Activated gamma-delta T cell treated with Interleukin-2 at 50 U/mL for 16 hours (primary cell): ENCODE data around the gene CCDC179.

Experiments used
- DNase-seq: peaks from one replicate; pipeline ENCODE4 v3.0.0-alpha.2; 2020

Gene CCDC179

DNA sequence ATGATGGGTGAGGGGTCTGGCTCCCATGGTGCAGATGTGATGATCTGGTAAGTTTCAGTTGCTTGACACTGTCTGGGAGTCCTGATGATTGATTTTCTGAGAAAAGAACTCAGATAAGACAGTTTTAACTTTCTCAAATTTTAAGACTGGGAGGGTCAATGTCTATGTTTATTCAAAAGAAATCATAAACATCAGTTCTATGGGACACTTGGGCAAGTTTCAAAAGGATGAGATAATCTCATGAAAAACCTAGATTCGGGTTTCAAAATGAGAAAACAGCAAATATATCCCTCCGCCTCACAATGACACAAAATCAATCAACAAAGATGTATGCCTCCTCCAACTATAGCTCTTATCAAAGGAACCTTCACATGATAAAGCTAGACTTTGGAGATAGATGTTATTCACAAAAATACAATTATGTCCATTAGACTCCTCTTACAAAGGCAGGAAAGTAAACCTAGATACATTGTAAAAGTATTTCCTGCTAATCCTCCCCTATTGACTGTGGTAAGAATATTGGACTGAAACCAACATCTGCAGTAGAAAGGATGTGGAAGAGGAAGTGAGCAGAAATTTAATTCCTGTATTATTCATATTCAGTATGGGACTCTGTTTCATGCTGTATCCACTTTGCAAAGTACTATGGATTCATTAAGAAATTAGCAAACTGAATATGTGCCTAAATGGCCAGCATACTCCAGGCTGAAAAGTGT is 52.3 kb downstream of the CCDC179 start:
- no peak for DNase-seq

DNA sequence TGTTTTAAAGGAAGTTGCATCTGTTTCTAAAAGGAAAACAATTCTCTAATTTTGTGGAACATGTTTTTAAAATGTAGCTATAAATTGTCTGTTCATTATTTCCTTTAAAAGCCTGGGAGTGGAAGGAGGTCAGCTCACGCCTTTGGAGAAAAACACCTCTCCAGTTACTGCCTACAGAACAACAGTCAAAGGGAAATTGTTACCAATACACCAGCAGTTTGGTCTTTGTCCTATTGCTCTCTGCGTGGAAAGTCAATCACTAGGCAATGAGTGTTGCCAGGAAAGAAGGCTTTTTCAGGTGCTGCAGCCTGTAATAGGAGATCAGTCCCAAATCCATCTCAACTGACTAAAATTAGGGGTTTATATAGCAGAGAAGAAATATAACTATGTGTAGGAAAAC is 52.9 kb downstream of the CCDC179 start:
- no peak for DNase-seq

DNA sequence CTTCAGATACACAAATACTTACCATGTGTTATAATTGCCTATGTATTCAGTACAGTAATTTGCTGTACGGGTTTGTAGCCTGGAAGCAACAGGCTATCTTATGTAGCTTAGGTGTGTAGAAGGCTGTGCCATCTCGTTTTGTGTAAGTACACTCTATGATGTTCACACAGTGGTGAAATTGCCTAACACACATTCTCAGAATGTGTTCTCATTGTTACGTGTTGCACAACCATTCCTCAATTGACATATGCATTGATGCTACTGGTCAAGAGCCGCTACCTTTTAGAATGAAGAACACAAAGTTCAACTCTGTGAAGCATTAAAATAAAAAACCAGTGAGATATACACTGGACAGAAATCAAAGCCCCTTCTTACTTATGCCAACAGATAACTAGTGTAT is 57.4 kb downstream of the CCDC179 start:
- no peak for DNase-seq

DNA sequence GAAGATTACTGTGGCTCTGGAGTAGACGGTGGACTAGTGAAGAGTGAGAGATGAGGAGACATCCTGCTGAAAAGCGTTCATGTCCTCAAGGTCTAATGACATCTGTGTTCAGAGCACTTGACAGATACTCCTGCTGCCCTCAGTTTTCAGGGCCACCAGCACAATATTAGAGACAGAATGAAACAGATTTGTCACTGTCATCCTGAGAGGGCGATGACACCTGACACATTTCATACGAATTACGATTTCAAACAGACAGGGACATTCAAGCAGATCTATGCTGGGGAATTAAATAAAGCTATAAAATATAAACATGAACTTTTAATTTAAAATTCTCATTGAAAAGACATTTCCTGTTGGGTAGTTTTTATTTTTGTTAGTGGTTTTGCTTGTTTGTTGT is 59.8 kb downstream of the CCDC179 start:
- DNase-seq = no peak

DNA sequence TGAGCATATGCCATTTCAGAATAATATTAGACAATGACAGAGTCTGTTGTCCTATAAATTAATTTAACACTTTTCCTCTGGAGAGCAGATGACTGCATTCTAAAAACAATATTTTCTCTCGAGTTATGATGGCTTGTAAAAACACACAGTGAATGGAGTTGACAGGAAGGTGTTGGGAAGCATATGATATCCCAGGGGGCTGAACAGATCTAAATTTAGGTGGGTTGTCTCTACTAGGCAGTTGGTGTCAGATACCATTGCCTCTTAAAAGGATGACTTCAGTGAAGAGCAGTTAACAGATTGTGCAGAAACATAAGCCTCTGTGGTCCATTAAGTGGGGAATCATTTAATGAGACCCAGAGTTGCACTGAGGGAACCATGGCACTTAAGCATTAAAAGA is 61.4 kb downstream of the CCDC179 start:
- DNase-seq = no peak

DNA sequence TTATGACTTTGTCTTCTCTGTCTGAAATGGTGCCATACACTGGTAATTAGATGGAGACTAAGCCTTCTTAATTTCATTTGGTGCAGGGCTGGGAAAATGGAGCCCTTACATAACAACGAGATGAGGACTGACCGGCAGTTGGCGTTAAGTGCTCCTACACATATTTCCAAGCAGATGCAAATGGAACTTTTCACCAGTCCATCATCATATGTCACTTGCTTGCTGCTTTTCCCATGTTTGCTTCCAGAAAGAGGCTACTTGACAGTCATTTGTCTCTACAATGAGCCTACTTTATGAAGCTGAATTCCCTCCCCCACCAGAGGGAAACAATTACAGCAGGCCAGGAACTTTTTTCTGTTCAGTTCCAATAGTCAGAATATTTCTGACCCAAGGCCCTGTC is 63.2 kb downstream of the CCDC179 start:
- DNase-seq = no peak
